NCI-H187 treated with DMSO at 0.1 percent for 48 hours (cell line): ENCODE data around the gene IRGQ.

Experiments
- DNase-seq: peaks from one replicate; lab custom pipeline; 2025; lab: John Stamatoyannopoulos, UW

Gene IRGQ

GRCh38 chr19:43544077-43544476 lies 51.9 kb downstream of the IRGQ start:
- DNase-seq, result no peak

GRCh38 chr19:43541920-43542650 lies 53.8 kb downstream of the IRGQ start:
- no peak for DNase-seq

GRCh38 chr19:43540381-43540780 lies 55.6 kb downstream of the IRGQ start:
- DNase-seq, result no peak

GRCh38 chr19:43538922-43539321 lies 57.0 kb downstream of the IRGQ start:
- no peak for DNase-seq

- no peak for DNase-seq
Measured at GRCh38 chr19:43534816-43535761, 60.8 kb downstream of the IRGQ start.
